Measurements from ENCODE around the gene ZBTB47. TPM values are rescaled to one million over a fixed set of nuclear protein-coding genes. Genes with fewer than 3 reads are reported as not detected.

The ZBTB47 gene
- total RNA-seq: 96.8 and 103 TPM in 2 replicates
- 75.1 TPM for polyA plus RNA-seq (2012)

DNA sequence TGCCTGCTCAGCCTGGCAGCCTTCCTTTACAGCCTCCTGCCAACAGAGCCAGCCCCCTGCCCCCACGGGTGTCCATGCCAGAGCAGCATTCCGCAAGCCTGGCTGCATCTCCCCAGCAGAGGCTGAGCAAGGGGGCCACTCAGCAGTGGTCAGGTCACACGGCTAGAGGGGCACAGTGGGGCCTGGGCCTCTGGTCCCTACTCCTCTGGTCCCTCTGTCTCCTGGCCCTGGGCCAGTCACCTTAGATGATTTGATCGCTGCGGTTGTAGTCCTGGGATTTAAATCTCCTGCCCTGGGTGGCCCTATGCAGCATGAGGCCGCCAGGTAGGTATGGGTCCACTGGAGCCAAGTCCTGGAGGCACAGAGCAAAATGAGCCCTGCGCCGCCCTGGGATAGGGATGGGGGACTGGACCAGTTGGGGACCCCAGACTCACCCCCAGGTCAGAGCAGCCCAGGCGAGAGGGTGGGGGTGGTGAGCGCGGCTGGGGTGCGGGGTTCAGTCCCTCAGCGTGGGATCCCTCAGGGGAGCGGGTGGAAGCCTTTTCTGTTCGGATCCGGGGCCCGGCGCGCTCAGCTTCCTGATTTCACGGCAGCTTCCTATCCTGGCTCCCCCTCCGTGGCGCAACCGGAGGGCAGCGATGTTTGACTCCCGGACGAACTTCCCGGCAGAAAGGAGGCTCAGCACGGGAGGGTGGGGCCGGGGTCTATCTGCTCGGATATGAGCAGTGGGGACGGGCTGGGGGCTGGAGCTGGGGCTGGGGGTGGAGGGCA lies at the start of gene ZBTB47:
TSS of gene ZBTB47 (plus strand) at position 138 of the 771 bp plus-strand sequence. CDS start 4,659 bp downstream, outside the sequence.
- peak; percentile 45 for DNase-seq (ENCODE audit: low read depth)

DNA sequence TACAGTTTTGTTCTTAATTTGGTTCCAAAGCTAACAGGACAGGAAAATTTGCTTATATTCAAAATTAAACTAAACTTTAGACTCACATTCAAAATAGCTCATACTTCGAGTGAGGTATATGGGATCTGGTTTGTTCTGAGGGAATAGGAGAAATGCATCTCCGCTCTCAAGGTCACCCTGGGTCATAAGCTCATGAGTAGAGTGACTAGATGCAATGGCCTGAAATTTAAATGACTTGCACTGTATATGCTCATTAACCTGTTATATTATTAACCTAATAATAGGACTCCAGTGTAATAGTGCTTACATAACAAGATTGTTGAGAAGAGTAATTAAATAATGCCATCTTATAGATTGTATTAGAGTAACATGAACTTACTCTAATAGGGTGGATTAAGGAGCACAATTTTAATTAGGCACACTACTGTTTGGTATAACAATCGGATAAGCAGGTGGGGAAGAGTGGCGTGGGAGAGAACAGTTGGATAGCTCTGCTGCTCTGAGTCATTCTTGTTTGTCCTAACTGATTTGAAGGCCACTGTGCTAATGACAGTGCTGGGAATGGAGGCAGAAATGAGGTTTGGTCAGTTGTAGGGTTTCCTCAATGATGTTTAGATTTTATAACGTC lies 47.8 kb upstream of the ZBTB47 start:
- DNase-seq (ENCODE audit: low read depth): peak; percentile 77

DNA sequence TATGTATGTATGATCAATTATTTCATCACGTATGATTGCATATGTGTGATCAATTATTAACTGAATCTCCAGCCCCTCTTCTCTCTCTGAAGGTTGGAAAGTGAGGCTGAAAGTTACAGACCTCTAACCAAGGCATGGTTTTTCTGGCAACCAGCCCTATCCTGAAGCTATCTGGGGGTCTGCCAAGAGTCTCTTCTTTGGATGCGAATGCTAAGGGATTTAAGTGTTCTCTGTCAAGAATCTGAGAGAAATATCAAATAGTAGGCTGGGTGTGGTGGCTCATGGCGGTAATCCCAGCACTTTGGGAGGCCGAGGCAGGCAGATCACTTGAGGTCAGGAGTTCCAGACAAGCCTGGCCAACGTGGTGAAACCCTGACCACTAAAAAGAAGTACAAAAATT lies 44.9 kb upstream of the ZBTB47 start:
- peak; percentile 40 for DNase-seq (ENCODE audit: low read depth)

DNA sequence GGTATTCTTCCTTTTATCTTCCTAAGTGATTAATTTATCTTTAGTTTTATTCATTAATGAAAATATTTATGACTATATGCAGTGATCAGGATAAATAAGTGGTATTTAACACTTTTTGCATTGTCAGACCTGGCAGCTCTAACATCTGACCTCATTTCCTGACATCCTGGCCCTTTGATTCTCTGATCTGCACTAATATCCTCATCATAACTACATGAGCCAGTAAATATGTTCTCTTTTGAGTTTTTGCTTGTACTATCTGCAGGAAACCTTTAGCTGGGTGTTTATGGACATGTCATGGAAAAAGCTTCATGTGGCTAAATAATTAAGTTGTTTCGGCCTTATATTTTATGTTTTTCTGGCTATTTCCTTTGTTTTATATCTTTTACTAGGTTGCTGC lies 42.5 kb upstream of the ZBTB47 start:
- DNase-seq (ENCODE audit: low read depth): no peak

DNA sequence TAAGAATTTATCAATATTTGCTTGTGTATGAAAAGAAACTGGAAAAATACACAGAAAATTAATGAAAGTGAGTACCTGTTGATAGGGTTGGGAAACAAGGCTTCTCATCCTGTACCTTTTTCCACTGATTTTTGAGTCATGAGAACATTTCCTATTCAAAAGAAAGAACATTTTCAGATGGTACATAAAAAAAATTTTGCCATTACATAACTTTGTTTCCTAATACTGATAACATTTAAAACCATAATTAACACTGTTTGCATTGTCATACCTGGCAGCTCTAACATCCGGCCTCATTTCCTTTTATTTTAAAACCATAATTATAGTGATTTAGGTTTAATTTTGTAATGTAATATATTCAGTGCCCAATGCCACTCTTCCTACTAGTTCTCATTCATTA lies 41.3 kb upstream of the ZBTB47 start:
- DNase-seq (ENCODE audit: low read depth): no peak

DNA sequence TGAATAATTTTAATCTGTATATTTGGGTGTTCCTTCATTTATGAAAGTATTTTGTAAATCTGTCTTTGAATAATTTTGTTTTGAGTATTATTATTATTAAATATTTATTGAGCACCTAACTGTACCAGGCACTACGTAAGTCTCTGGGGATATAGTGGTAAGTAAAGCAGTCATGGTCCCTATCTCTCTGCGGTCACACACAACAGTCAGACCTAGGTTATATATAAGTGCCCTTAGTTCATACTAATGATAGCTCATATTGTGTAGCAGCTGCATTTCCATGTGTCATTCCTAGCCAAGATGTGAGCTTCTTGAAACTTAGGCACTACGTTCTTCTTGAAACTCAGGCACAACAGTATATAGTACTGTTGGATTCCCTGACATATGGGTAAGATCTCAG lies 40.6 kb upstream of the ZBTB47 start:
- DNase-seq (ENCODE audit: low read depth): peak; percentile 52

DNA sequence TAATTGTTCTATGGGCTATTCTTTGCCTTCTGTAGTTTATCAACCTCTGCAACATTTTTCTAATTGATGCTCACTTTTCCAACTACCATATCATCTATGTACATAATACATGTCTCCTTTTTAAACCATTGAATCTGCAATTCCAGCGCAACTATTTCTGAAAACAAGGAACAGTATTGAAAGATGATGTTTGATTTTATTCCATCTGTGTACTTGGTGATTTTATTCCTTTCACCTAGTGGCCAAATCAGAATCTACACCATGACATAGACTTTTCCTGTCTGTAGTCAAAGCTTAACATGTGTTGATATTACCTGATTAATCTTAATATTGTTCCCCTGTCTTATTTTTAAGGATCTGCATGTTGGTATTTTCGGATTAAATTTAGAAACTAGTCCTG lies 40.0 kb upstream of the ZBTB47 start:
- DNase-seq (ENCODE audit: low read depth): peak; percentile 24

DNA sequence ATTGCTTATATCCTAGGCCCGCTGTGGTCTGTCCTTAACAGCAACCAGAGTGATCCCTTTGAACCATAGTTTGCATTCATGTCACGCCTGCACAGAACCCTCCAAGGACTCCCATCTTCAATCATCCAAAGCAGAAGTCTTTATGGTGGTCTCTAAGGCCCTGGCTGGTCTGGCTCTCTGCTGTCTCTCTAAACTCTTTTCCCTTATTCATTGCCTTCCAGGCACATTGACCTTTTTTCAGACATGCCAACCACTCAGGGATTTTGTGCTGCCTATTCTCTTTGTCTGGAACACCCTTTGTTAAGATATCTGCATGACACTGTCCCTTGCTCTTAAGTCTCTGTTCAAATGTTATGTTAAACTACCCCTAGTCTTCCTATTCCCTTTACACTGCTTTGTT lies 21.9 kb upstream of the ZBTB47 start:
- DNase-seq (ENCODE audit: low read depth): no peak

DNA sequence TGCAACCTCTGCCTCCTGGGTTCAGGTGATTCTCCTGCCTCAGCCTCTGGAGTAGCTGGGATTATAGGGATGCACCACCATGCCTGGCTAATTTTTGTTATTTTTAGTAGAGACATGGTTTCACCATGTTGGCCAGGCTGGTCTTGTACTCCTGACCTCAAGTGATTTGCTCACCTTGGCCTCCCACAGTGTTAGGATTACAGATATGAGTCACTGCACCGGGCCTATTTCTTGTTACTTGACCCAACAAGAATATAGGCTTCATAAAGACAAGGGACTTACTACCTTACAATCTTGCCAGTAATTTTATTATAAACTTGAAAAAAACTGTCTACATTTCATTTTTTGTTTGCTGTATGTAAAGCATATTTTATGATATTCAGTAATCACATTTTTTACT lies 21.4 kb upstream of the ZBTB47 start:
- DNase-seq (ENCODE audit: low read depth): no peak

DNA sequence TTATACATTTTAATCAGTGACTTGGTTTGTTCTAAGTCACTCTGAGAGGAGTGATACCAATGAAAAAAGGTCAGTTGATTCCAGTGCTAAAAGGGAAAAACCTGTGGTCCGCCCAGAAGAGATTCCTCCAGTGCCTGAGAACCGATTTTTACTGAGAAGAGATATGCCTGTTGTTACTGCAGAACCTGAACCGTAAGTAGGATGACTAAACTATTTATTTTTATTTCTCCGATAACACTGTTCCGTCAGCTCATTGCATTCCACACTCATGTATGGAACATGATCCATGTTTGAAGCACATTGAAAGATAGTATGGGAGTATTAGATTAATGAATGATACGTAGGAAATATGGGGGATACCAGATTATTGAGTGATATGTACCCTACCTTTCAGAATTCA lies 20.0 kb upstream of the ZBTB47 start:
- DNase-seq (ENCODE audit: low read depth): no peak

DNA sequence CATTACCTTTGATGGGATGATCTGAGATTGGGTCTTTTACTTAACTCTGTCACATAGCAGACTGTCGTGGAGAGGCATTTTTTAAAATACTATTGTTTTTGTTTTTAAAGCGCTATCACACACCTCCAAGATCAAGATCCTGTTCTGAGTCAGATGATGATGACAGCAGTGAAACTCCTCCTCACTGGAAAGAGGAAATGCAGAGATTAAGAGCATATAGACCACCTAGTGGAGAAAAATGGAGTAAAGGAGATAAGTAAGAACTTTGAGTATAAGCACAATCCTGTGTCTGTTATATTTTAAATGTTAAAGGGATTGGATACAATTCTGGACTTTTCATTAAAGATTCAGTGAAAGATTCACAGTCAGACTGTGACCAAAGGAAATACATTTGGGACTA lies 18.4 kb upstream of the ZBTB47 start:
- DNase-seq (ENCODE audit: low read depth): no peak

DNA sequence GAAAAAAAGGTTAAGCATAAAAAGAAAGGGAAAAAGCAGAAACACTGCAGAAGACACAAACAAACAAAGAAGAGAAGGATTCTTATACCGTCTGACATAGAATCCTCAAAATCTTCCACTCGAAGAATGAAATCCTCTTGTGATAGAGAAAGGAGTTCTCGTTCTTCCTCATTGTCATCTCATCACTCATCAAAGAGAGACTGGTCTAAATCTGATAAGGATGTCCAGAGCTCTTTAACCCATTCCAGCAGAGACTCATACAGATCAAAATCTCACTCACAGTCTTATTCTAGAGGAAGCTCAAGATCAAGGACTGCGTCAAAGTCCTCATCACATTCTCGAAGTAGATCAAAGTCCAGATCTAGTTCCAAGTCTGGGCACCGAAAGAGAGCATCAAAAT lies 16.5 kb upstream of the ZBTB47 start:
- no peak for DNase-seq (ENCODE audit: low read depth)

DNA sequence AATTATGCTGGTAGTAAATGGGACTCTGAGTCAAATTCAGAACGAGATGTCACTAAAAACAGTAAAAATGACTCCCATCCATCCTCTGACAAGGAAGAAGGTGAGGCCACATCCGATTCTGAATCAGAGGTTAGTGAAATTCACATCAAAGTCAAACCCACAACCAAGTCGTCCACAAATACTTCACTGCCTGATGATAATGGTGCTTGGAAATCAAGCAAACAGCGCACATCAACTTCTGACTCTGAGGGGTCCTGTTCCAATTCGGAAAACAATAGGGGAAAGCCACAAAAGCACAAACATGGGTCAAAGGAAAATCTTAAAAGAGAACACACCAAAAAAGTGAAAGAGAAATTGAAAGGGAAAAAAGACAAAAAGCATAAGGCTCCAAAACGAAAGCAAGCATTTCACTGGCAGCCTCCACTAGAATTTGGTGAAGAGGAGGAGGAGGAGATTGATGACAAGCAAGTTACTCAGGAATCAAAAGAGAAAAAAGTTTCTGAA lies 15.1 kb upstream of the ZBTB47 start:
- no peak for DNase-seq (ENCODE audit: low read depth)

DNA sequence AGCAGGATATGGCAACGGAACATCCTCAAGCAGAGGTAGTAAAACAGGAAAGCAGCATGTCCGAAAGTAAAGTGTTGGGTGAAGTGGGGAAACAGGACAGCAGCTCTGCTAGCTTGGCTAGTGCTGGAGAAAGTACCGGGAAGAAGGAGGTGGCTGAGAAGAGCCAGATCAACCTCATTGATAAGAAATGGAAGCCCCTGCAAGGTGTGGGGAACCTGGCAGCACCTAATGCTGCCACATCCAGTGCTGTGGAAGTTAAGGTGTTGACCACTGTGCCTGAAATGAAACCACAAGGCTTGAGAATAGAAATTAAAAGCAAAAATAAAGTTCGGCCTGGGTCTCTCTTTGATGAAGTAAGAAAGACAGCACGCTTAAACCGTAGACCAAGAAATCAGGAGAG lies 14.3 kb upstream of the ZBTB47 start:
- no peak for DNase-seq (ENCODE audit: low read depth)

DNA sequence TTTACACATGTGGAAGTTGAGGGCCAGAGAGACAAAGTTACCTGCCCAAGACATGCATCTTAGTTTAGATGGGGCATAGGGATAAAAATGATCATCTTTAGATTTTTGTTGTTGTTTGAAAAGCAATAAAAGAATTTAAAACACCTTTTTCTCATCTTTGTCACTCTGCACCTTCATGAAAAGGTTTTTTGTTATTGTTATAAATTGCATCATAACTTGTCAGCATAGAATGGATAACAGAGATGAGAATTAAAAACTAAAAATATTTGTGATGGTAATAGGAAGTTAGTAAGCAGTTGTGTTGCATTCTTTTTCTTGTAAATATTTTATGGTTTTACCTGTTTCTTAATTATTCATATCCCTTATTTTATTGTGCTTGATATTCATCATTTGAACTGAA lies 13.4 kb upstream of the ZBTB47 start:
- no peak for DNase-seq (ENCODE audit: low read depth)

DNA sequence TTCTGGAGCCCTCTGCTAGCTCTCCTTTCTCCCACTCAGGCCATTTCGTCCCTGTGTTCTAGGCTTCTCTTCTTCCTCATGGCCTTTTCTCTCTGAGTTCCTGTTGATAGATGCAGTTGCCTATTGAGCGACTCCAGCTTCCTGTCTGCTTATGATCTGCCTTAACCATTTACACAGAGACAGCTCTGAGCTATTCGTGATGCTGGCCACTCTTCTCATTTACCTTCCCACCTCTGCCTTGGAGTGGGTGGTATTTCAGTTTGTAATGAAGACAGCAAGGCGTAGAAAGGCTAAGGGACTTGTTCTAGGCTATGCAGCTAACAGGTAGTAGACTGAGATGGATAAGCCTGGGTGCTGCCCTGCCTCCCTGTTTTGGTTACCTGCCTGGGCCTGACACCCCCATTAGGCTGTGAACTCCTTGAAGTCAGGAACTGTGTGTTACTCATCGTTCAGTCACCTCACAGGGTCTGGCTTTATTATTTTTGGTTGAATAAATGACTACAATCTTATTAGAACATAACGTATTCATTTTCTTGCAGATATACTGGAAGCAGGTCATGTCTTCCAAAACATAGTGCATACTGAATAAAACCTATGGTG lies 12.6 kb upstream of the ZBTB47 start:
- no peak for DNase-seq (ENCODE audit: low read depth)

DNA sequence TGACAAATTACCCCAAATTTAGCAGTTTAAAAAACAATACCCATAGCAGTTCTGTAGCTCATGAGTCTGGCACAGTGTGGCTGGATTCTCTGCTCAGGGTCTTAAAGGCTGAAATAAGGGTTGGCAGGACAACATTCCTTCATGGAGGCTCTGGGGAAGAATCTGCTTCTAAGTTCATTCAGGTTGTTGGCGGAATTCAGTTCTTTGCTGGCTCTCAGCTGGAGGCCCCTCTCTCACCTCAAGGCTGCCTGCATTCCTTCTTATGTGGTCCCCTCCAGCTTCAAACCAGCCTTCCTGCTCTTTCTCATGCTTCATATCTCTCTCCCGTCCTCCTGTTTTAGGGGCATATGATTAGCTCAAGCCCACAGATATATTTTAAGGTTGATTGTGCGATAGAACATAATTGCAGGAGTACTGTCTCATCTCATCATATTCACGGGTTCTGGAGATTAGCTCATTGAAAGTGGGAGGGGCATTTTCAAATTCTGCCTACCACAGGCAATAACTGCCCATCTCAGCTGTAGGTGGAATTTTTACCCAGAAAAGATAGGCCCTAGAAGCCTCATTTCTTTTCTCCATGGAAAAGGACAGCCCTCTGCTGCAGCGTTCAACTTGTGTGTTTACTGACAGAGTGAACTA lies 5.6 kb upstream of the ZBTB47 start:
- DNase-seq (ENCODE audit: low read depth): no peak

DNA sequence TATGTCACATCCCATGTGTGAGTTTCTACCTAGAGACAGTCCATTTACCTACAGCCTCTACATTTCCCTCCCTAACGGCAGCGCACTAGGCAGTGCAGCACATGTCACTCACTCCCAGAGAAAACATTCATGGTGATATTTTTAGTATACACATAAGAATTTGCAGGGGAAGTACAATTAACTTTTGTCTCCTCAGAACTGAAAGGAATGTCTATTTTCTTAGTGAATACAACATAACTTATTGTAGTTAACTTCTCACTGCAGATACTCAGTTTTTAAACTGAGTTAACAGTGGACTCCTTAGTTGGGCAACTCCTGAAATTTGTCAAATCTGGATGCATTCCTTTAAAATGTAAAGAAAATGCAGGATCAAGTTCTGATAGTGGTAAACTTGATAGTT lies 4.5 kb upstream of the ZBTB47 start:
- DNase-seq (ENCODE audit: low read depth): no peak

DNA sequence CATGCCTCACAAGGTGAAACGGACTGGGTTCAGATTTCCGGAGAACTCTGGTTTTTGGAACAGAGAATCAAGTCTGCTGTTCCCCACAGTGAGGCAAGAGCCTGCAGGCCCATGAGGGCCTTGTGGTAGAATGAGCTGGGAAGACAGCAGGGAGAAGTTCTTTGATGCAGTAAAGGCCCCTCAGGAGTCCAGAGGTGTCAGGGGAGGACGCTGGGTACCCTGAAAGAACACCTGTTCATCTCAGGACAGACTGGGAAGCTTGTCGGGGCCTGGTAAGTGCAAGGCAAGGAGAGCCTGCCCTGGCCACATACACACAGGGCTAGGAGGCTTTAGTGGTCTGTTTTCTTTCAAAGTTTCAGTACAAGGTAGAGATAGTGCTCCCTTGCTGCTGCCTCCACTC lies 3.7 kb upstream of the ZBTB47 start:
- no peak for DNase-seq (ENCODE audit: low read depth)

DNA sequence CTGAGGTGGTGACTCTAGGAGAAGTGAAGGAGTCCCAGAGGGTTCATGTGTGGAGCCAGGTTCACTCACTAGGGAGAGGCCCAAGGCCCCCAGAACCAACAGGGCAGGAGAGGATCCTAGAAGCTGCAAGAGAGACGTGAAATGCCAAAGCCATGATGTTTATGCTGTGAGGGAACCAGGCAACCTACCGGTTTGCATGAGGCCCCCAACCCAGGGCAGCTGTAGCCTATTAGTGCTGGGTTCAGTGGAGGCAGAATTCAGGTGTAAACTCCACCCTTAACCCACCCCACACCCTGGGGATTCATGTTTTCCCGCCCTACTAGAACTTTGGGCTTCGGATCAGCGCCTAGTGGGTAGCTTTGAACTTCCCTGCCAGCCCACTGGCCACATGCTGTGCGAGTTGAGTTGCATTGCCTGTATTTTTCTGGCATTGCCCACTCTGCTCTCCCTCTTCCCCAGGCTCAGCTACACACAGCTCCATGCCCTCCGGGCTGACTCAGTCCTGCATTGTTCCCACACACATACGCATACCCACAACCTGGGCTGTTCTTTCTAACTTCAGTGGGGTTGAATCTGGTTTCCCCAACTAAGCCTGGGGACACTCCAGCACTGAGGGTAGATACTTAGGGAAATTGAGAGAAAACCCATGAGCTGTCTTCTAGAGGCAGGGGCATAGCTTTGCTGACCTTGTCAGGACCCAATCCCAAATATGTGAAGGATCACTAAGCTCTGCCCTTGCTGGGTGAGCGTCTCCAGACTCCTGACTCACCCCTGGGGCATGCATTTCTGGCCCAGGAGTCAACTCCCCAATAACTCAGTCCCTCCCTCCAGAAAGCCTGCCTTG lies 2.0 kb upstream of the ZBTB47 start:
- peak; percentile 55 for DNase-seq (ENCODE audit: low read depth)

DNA sequence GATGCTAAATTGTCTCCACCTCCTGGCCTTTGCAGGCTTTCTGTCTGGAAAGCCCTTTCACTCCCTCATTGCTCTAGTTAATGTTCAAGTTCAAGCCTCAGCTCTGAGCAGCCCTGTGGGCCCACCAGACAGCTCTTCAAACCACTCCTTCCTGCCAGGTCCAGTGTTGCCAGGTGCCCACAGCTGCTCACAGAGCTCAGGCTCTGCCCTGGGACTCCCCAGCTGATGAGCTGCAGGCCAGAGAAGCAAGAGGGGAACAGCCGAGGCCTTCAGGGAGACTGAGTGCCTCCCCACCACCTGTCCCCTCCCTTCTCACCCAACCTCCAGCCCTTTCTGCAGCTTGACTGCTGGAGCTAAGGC lies 1.3 kb upstream of the ZBTB47 start:
- DNase-seq (ENCODE audit: low read depth): no peak

Measured in myocyte (in vitro differentiated cells).